OCI-LY3 (cell line): ENCODE measurements around the gene ST6GAL1.

Experiments
- CTCF ChIP-seq: fragments of 200-600, 300-600 bp; sonication (generic); IDR thresholded peaks from 2 replicates; pipeline ENCODE4 v1.5.1; 2014; ENCODE audit warnings: antibody characterized with exemption, low read length, low read depth
- EZH2phosphoT487 ChIP-seq: fragments of 200-600 bp; shearing (Covaris generic); IDR thresholded peaks from 2 replicates; pipeline ENCODE4 v1.6.1; 2018; ENCODE audit warnings: antibody characterized with exemption, mixed run types, low read depth

- TF ChIP-seq CTCF (no peak), EZH2phosphoT487 (no peak)
Measured at GRCh38 chr3:187088701-187089100, 158.4 kb downstream of the ST6GAL1 start.
